Endothelial cell of umbilical vein (primary cell): ENCODE results near the gene CDY1.
"Not testable (repeated sequence)": the region's sequence is repeated elsewhere in the genome, so short reads cannot be mapped to it uniquely, and the experiment has no call there.

Experiments used
- EZH2 ChIP-seq: IDR thresholded peaks from 2 replicates; pipeline ENCODE4 v1.6.1; 2012; ENCODE audit warnings: borderline replicate concordance, low read depth, mild to moderate bottlenecking, moderate library complexity, low read length, inconsistent platforms; ENCODE audit not compliant: severe bottlenecking
- FOS ChIP-seq: IDR thresholded peaks from 2 replicates; pipeline ENCODE4 v1.6.1; 2011; ENCODE audit warnings: mild to moderate bottlenecking, low read length, moderate library complexity, borderline replicate concordance; ENCODE audit not compliant: insufficient read depth
- GATA2 ChIP-seq: IDR thresholded peaks from 2 replicates; pipeline ENCODE4 v1.7.0; 2011; ENCODE audit warnings: low read depth, mild to moderate bottlenecking, moderate library complexity, mixed read lengths, low read length; ENCODE audit not compliant: insufficient read length, insufficient read depth
- POLR2A ChIP-seq: IDR thresholded peaks from 2 replicates; pipeline ENCODE4 v1.6.1; 2012; ENCODE audit warnings: low read depth, mild to moderate bottlenecking, control low read depth, low read length
- POLR2AphosphoS5 ChIP-seq: IDR thresholded peaks from 2 replicates; pipeline ENCODE4 v1.6.1; 2012; ENCODE audit warnings: low read depth, mild to moderate bottlenecking, control low read depth, low read length, moderate library complexity; ENCODE audit not compliant: insufficient read depth
- TF ChIP-seq, protein P1 (sequence below), 2 donors: IDR thresholded peaks; 1 replicate in 1 of 2; 2 replicates in 1 of 2; pipeline ENCODE4 v1.5.1; 2011; ENCODE audit warnings: low read length in 2 of 2, mild to moderate bottlenecking in 2 of 2, moderate library complexity in 2 of 2, control low read depth in 1 of 2, inconsistent platforms in 1 of 2, low read depth in 1 of 2; ENCODE audit not compliant: insufficient read depth in 1 of 2; ENCODE audit errors: extremely low read depth in 1 of 2
- TF ChIP-seq, protein P2 (sequence below): IDR thresholded peaks from 2 replicates; pipeline ENCODE4 v1.6.1; 2011; ENCODE audit not compliant: insufficient read depth, insufficient read length

- TF ChIP-seq, protein P1, sequence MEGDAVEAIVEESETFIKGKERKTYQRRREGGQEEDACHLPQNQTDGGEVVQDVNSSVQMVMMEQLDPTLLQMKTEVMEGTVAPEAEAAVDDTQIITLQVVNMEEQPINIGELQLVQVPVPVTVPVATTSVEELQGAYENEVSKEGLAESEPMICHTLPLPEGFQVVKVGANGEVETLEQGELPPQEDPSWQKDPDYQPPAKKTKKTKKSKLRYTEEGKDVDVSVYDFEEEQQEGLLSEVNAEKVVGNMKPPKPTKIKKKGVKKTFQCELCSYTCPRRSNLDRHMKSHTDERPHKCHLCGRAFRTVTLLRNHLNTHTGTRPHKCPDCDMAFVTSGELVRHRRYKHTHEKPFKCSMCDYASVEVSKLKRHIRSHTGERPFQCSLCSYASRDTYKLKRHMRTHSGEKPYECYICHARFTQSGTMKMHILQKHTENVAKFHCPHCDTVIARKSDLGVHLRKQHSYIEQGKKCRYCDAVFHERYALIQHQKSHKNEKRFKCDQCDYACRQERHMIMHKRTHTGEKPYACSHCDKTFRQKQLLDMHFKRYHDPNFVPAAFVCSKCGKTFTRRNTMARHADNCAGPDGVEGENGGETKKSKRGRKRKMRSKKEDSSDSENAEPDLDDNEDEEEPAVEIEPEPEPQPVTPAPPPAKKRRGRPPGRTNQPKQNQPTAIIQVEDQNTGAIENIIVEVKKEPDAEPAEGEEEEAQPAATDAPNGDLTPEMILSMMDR (IDR thresholded peaks at IDR 0.05; ENCODE audit: extremely low read depth in 1 of 2, insufficient read depth in 1 of 2, low read depth in 1 of 2, low read length in 2 of 2): not testable (repeated sequence)
- not testable (repeated sequence) for TF ChIP-seq FOS, POLR2A, EZH2, POLR2AphosphoS5, GATA2
- TF ChIP-seq, protein P2, sequence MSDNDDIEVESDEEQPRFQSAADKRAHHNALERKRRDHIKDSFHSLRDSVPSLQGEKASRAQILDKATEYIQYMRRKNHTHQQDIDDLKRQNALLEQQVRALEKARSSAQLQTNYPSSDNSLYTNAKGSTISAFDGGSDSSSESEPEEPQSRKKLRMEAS: not testable (repeated sequence)
Measured at GRCh38 chrY:25626524-25626923, 4.6 kb downstream of the CDY1 start.
